Measurements from ENCODE around the gene CEACAM20.

The CEACAM20 gene

DNA sequence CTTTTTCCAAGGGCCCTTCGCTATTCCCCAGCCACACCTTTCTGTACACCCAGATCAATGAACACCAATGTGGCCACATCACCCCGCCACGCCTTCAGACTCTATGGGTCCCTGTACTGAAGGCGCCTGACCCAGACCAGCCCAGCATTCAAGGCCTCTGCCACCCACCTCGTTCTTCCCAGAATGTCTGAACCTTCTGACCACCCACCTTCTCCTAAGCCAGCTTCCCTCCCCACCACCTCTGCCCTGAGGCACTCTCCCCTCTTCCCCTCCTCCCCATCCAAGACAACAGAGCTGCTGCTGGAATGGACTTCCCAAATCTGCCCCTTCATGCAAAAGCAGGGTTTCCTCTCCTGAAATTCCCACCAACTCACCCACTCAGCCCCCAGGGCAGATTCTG, 3.3 kb upstream of the CEACAM20 start:
- H3K36me3 Mint-ChIP-seq (ENCODE audit: low read depth): no peaks in the 10 kb centered on the region
- H3K27ac Mint-ChIP-seq: no peak overlapping the region
- DNase-seq: no peak
- H3K4me3 Mint-ChIP-seq: no peak overlapping the region
- TF ChIP-seq CTCF (IDR thresholded peaks at IDR 0.05): no peak
- H3K9me3 Mint-ChIP-seq: peaks cover 71% of the 10 kb centered on the region
- H3K4me1 Mint-ChIP-seq: no peaks in the 10 kb centered on the region
- H3K27me3 Mint-ChIP-seq (ENCODE audit: low read depth, poor library complexity): peaks cover 32% of the 10 kb centered on the region

DNA sequence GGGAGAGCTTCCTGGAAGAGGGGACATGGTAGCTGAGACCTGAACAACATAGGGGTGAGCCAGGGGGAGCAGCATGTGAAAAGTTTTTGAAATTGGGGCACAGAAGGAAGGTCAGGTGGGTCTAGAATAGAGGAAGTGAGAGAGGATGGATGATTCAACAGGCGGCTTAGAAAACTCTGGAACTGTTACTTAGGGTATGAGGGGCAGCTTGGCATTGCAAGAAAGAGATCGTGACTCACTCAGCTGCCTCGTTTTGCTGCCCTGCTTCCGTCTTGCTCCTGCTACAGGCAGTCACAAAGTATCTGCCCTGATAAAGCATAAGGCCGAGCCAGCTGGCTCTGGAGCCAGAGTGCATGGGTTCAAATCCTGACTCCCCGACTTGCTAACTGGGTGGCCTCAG, 1.3 kb upstream of the CEACAM20 start:
- no peaks in the 10 kb centered on the region for H3K36me3 Mint-ChIP-seq (ENCODE audit: low read depth)
- peaks cover 59% of the 10 kb centered on the region for H3K9me3 Mint-ChIP-seq
- no peak overlapping the region for H3K27ac Mint-ChIP-seq
- no peak for TF ChIP-seq CTCF (IDR thresholded peaks at IDR 0.05)
- no peaks in the 10 kb centered on the region for H3K4me1 Mint-ChIP-seq
- DNase-seq: no peak
- no peak overlapping the region for H3K4me3 Mint-ChIP-seq
- H3K27me3 Mint-ChIP-seq (ENCODE audit: low read depth, poor library complexity): peaks cover 32% of the 10 kb centered on the region

DNA sequence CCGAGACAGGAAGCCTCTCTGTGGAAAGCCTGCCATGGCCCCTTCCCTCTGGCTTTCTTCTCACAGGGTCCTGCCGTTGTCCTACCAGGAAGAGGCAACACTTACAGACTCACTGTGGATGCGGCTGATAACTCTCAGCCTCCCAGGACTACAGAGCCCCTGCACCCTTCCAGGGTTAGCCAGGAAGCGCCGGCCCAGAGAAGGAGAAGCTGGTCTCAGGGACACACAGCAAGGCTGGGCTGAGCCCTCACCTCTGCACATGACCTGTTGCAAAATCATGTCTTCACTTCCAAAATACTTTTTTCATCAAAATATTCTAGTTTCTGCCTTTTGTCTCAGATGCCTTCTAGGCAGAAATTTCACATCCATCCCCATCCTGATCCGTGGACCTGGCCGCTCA, 1.9 kb downstream of the CEACAM20 start:
- Mint-ChIP-seq H3K27ac (no peak overlapping the region), H3K4me3 (no peak overlapping the region), H3K9me3 (peaks cover 52% of the 10 kb centered on the region), H3K27me3 (ENCODE audit: low read depth, poor library complexity) (peaks cover 17% of the 10 kb centered on the region), H3K4me1 (no peaks in the 10 kb centered on the region), H3K36me3 (ENCODE audit: low read depth) (no peaks in the 10 kb centered on the region)
- DNase-seq: no peak
- no peak for TF ChIP-seq CTCF (IDR thresholded peaks at IDR 0.05)

GRCh38 chr19:44525721-44526430, 3.6 kb downstream of the CEACAM20 start:
- Mint-ChIP-seq H3K36me3 (ENCODE audit: low read depth) (no peaks in the 10 kb centered on the region), H3K27ac (no peak overlapping the region), H3K27me3 (ENCODE audit: low read depth, poor library complexity) (peaks cover 15% of the 10 kb centered on the region), H3K4me3 (no peak overlapping the region), H3K4me1 (no peaks in the 10 kb centered on the region), H3K9me3 (peaks cover 41% of the 10 kb centered on the region)
- no peak for TF ChIP-seq CTCF (IDR thresholded peaks at IDR 0.05)
- no peak for DNase-seq

- no peak for DNase-seq
- H3K27ac Mint-ChIP-seq: no peak overlapping the region
- TF ChIP-seq CTCF (IDR thresholded peaks at IDR 0.05): no peak
- H3K4me3 Mint-ChIP-seq: no peak overlapping the region
- H3K4me1 Mint-ChIP-seq: no peaks in the 10 kb centered on the region
- no peaks in the 10 kb centered on the region for H3K27me3 Mint-ChIP-seq (ENCODE audit: low read depth, poor library complexity)
- peaks cover 10% of the 10 kb centered on the region for H3K9me3 Mint-ChIP-seq
- H3K36me3 Mint-ChIP-seq (ENCODE audit: low read depth): no peaks in the 10 kb centered on the region
Measured at GRCh38 chr19:44521370-44521769, 8.1 kb downstream of the CEACAM20 start.

DNA sequence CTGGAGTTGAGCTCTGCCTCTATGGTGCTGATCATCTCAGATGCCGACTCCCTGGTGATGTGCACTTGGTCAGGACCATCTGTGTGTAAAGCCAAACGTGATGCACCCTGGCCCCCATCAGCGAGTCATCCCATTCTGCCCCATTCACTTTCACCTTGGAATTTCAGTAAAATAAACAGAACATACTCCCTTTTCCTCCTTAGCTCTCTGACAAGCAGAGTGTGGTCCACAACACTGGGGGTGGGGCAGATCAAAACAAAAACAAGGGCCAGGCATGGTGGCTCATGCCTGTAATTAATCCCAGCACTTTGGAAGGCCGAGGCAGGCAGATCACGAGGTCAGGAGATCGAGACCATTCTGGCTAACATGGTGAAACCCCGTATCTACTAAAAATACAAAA, 12.3 kb downstream of the CEACAM20 start:
- Mint-ChIP-seq H3K4me3 (no peak overlapping the region), H3K9me3 (peaks cover 14% of the 10 kb centered on the region), H3K4me1 (no peaks in the 10 kb centered on the region), H3K27me3 (ENCODE audit: low read depth, poor library complexity) (peaks cover 16% of the 10 kb centered on the region), H3K36me3 (ENCODE audit: low read depth) (no peaks in the 10 kb centered on the region), H3K27ac (no peak overlapping the region)
- TF ChIP-seq CTCF (IDR thresholded peaks at IDR 0.05): no peak
- no peak for DNase-seq
